HG03025 (cell line): Measurements from ENCODE around the gene ENG.

ENCODE experiments used
- ATAC-seq: cut with Tn5 transposase; IDR thresholded peaks from one replicate; pipeline ENCODE4 v1.9.1; 2021; ENCODE audit warnings: mild to moderate bottlenecking, moderate library complexity; ENCODE audit not compliant: unreplicated experiment, low FRiP score

Gene ENG

DNA sequence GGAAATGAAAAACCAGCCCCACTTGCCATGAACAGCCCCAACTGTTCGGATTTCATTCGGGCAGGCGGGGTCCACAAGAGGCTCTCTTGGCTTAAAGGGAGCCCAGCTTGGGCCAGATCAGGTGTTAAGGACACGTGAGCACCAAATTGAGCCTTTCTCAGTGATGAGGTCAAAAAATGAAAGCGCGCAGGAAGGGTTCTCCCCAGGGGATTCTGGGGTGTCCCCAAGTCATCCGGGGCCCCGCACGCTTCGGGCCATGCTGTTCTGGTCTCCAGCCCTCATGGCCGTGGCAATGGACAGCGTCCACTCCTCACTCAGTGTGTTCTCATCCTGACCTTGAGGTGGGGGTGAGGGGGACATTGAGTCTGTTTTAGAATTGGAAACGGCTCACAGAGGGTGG is 12.1 kb upstream of the ENG start:
- no peak for ATAC-seq

DNA sequence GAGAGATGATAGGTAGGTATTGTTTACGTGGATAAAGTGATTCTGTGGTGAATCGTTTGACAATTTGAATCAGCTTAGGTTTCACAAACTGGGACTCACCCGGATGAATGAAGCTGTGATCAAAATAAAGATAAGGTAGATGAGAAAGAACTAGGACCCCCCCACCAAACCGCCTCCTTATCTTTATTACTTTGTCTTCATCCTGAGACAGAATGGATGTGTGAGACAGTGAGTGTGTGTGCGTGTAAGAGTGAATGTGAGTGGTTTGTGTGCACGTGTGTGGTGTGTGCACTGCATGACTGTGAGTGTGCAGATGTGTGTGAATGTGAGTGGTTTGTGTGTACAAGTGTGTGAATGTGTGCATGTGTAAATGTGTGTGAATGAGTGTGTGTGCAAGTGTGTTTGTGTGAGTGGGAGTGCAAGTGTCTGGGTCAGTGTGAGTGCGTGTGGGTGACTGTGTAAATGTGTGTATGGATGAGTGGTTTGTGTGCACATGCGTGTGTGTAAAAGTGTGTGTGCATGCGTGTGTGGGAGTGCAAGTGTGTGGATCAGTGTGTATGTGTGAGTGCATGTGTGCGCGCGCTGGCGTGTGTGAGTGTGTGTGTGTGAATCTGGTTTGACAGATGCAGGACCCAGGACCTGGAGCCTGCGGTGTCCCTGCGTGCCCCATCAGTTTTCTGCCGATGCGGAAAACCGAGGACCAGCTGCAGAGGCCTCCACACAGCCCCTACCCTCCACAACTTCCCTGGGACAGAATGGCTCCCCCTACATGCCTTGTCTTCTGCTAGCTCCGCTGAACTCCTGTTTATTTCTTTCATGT is 11.4 kb upstream of the ENG start:
- no peak for ATAC-seq

DNA sequence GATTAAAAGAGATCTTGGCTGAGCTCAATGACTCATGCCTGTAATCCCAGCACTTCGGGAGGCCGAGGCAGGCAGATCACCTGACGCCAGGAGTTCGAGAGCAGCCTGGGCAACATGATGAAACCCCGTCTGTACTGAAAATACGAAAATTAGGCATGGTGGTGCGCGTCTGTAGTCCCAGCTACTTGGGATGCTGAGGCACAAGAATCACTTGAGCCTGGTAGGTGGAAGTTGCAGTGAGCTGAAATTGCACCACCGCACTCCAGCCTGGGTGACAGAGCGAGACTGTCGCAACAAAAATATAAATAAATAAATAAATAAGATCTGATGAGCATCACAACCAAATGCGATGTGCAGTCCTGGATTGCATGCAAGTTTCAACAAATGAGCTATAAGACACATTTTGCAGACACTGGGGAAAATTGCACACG is 8.7 kb upstream of the ENG start:
- no peak for ATAC-seq

DNA sequence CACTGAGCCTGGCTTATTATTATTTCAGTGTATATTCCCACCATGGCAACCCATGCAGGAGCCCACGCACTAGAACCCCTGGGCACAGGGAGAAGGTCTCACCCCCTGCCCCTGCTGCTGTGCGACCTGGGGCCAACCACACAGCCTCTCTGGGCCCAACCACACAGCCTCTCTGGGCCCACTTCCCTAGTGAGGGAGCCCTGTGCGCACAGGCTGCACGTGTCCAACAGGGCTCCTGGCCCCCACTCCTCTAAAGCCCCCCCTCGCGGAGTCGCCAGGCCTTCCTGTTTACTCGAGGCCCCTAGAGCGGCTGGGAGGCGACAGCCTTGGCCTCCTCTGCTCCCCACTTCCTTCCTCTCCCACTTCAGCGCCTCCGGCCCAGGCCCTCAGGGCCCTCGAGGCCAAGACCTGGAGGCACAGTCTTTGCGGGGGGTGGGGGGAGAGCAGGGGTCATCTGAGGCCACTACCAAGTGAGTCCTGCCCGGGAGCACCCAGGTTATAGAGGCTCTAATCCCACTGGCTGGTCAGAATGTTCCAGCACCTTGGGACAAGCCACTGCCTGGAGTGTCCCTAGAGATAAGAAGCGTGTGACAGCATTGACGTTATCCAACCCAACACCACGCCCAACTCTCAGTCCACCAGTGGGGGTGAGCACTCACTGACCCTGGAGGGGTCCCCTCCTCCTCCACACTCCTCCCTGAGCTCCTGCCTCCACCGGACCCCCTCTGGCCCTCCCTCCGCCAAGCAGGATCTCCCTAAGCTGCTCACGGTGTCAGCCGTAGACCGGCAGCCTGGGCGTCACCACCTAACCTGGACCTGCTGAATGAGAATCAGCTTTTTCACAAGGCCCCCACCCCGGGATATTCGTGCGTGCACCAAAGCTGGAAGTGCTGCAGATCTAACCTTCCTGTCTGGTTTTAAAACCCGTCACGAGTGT is 7.9 kb upstream of the ENG start:
- ATAC-seq: no peak

DNA sequence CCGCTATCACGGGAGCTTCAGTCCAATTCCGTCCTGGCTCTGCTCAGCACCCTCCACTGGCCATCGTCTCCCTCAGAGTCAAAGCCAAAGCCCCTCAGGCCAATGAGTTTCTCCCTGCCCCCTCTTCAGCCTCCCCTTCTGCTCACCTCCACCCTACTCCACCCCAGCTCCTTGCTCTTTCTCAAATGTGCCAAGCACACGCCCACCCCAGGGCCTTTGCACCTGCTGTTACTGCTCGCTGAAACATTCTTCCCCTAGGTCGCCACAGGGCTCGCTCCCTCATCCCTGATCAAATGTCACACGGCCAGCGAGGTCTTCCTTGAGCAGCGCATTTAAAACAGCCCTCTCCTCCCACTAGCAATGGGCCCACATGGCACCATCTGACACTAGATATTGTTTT is 6.3 kb upstream of the ENG start:
- no peak for ATAC-seq

DNA sequence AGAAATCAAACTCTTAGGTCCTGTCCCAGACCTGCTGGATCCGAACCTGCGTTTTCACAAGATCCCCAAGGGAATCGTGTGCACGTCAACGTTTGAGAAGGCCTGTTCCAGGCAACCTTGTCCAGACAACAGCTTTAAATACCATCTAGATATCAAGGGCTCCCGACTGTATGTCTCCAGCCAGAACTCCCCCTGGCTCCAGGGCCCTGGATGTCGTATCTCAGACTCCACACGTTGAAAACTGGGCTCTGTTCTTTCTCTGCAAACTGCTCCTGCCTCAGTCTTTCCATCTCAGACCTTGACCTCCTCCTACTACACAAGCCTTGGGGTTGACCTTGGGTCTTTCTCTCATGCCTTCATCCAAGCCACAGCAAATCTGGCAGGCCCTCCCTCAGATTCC is 5.8 kb upstream of the ENG start:
- ATAC-seq: no peak

DNA sequence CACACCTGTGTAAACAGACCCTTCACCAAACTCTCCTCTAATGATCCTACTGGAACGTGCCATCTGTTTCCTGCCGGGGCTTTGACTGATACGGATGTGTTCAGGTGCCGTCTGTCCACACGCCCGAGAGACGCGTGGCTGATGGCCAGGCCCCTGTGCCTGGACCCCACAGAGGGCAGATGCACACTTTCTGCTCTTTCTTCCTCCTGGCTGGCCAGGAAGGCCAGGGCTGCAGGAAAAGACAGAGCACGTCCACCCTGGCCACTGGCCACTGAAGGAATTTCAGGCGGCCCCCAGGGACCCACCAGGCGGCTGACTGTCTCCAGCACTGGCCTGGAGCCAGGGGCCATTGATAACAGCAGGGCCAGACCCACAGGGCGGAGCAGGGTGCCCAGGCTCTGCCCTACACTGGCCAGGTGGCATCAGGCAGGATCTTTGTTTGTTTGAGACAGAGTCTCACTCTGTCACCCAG is 3.6 kb upstream of the ENG start:
- ATAC-seq: no peak

DNA sequence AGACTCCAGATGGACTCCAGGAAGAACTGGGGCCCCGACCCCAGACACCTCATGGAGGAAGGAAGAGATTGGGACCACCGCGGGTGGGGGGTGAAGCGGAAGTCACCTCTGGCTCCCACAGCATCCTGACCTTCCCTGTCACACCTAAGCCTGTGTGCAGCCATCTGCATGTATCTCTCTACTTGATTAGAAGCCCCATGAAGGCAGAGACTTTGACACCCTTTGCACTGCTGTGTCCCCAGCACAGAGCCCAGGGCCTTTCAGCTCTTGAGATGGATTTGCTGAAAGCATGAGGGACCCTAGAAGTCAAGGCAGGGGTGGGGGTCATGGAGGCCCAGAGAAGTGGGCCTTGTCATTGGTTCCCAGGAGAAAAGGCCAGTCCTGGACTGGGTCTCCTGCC is 2.8 kb upstream of the ENG start:
- no peak for ATAC-seq

DNA sequence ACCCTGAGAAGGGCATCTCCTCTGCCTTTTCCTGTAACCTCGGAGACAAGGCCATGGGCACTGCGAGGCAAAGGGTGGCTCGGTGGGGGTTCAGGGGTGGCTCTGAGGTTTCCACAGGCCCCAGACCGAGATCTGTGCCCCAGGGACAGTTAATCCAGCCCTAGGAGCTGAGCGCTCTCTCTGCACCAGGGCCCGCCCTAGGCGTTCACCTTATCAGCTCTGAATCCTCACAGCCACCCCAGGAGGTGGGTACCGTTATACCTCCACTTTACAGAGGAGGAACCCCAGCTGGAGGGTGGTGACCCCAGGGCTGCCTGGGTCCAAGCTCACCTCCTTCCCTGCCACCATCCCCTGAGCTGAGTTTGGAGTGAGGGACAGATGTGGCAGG is 2.3 kb upstream of the ENG start:
- no peak for ATAC-seq

DNA sequence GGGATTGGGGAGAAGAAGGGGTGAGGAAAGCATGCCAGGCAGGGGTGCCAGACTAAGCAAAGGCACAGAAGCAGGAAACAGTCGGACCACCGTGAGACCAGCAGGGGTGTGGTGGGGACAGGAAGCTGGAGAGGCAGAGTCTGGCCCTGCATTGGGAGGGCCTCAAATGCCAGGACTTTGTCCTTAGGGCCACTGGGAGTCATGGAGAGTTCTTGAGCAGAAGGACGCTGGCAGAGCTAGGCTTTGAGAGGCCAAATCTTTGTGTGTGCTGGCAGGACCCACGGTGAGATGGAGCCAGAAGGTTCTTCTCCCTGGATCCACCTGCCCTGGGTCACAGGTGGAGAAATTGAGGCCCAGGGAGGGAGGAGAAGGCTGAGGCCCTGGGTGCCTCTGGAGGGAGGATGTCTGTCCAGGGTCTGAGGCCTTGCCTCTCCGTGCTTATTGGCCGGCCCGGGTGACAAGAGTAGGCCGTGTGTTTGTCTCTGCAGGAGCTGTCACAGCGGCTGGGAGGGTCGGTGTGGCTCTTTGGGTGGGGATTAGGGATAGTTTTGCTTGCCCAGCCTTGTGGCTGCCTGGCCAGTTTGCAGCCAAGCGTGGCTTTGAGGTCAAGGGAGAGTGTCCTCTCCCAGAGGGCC is 1.8 kb upstream of the ENG start:
- ATAC-seq: no peak

DNA sequence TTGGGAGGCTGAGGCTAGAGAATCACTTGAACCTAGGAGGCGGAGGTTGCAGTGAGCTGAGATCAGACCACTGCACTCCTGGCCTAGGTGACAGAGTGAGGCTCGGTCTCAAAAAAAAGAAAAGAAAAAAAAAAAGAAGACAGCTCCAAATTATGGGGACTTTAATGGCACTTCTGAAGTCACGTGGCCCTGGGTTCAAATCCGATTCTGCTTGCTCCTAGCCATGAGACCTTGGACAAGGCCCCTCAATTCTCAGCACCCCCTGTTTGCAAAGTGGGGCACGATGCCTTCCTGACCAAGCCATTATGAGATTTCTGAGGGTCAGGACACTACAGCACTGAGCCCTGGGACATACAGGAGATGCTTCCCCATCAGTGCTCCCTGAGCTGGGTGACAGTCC is 1.1 kb upstream of the ENG start:
- no peak for ATAC-seq

DNA sequence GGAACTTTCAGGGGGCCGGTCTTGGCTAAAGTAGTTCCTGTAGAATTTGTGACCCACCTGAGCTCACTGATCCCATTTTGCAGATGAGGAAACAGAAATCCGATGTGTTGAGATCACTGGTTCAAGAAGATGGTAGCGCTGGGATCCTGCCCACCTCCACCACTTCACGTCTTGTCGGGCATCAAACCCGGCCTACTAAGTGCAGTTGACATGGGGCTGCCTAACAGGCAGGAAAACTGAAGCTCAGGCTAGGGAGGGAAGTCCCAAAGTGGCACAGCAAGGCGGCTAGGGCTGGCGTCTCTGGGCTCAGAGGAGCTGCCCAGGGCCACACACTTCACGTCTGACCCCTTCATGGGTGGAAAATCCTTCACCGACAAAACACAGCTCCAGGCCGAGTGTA is 502 bp upstream of the ENG start:
- ATAC-seq: no peak

DNA sequence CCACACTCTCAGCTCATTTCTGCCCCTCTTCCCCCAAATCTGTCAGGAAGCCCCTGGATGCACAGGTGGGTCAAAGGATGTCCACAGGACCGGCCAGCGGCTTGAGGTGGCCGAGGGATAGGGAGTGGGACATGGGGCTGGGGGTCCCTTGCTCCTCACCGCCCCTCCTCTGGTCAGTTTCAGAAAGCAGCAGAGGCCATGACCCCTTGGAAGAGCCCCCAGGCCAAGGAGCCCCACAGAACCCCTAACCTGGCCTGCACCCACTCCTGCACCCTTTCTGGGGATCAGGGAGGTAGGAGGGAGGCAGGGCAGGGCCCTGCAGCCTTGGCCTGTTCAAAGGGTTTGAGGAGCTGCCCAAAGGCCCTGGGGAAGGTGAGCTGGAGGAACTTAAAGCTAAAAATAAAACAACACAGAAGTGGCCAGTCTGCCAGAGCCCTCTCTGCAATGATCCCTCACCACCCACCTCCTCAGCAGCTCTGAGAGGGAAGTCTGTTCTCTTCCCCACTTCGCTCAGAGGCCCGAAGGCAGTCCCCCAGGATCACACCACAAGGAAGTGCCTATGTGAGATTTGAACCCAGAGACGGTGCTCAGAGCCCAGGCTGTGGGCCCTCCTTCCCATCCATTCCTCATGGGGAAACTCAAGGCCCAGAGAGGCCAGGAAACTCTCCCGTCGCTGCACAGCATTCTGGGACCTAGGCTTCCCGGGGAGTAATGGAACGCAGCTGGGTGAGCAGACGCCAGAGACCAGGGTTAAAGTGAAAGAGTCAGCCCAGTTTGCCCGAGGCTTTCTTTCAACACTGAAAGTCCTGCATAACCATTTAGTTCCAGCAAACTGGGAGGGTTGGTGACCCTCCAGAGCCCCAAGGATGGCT is 910 bp downstream of the ENG start:
- ATAC-seq: no peak

DNA sequence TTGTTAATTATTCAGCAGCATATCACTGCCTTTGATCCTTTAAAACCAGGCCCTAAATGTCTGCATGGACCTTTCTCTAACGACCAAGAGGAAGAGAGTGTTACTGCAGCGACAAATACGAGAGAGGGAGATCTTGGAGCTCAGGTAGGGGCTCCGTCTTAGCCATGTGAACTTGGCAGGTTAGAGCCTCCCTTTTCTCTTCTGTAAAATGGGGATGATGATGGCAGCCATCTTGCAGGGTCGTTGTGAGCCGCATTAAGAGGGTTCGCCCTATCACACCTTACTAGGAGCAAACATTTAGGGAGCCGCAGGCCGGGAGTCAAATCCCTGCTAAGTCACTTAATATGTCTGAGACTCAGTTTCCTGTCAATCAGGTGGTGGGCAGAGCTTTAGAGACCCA is 1.6 kb downstream of the ENG start:
- ATAC-seq: no peak

DNA sequence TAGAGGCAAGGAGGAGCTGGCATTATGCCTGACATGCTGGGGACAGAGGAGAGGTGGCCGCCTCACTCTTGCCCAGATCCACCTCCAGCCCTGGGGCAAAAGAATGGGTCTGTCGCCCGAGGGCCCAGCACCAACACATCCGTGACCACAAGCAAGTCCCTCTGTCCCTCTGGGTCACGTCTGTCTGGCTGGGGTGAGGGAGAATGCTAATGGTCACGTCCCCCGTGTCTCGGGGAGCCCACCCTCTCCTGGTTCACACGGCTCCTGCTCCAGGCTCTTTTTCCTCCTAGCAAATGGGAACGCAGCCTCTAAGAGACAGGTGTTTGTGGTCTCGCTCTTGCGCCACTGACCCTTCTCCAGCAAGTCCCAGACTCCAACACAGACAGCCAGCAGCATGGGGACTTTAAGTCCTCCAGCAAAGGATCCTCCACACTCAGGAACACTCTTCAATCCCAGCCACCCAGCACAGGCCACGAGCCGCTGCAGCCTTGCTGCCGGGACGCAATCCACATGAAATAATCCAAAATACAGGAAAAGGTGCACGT is 4.1 kb downstream of the ENG start:
- ATAC-seq: no peak

DNA sequence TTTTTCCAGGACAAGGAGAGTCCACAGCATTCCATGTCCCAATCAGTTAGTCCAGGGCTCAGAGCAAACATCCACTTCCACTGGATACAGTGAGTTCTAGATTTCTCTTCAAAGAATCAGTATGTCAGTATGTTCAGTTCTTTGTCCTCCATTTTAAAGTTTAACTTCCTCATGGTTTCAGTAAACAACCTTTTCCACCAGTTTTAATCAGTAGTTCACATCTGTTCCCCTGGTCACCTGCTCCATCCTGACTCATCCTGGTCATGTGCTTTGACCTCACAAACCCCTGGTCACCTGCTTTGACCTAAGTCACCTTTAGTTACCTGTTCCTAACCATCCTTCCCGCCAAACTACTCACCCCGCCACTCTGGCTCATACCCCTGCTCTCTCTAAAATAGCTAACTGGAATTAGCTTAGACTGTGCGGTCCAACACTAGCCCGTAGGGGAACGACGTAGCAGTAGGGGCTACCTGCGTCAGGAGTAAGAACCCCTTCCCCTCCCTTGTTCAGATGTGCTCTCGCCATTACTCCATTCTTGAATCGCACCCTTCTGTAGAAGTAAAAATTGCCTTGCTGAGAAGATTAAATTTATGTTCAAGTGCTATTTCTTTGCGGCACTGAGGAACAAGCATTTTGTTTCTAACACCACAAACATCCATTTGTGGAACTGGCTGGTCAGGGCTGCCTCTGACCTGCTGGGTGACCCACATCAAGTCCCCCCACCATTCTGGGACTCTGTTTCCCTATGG is 5.5 kb downstream of the ENG start:
- ATAC-seq: no peak

DNA sequence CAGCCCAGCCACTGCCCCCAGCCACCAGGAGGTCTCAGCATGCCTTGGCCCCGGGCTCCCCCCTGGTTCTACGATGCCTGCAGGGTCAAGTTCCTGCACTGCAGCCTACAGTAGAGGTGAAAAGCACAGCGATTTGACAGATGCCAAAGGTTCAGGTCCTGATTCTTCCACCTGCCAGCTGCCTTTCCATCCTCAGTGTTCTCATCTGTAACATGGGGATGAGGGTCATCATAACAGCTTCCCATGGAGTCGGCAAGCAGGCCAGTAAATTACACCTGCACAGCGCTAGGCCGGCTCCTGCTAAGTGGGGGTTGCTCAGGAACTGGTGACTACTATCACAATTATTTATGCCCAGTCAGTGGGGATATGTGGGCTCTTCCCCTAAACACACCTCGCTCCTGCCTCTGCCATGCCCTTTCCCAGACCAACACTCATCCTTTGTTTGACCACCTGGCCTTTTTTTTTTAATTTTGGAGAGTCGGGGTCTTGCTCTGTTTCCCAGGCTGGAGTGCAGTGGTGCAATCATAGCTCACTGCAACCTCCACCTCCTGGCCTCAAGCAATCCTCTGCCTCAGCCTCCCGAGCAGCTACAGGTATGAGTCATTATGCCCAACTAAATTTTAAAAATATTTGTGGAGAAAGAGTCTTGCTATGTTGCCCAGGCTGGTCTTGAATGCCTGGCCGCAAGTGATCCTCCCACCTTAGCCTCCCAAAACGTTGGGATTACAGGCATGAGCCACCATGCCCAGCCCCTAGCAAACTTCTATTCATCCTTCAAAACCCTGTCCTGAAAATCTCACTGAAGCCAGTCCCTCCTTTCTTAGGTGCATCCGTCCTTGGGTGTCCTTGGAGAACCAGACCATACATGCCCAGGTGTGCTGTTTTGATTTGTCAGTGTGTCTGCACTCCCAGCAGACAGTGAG is 6.4 kb downstream of the ENG start:
- no peak for ATAC-seq

DNA sequence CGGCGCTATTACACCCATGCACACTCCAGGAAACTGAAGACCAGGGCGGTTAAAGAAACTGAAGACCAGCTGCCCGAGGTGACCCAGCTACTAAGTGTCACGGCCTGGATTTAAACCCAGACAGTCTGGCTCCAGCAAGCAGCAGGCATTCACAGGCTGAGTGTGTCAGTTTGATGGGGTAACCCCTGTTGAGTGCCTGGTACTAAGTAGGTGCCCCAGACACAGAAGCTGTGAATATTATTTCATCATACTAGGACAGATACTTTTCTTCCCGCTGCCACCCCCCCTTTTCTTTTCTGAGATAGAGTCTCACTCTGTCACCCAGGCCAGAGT is 7.3 kb downstream of the ENG start:
- no peak for ATAC-seq
